GM12875 (cell line): ENCODE data around the gene SLC35A4.

Experiments used
- H3K4me3 ChIP-seq: one replicate; pipeline ENCODE4 v1.5.1; 2011; ENCODE audit warnings: low read depth, low read length, control low read depth
- CTCF ChIP-seq: IDR thresholded peaks from 2 replicates; pipeline ENCODE4 v1.5.1; 2011; ENCODE audit warnings: low read depth, mild to moderate bottlenecking, control low read depth, inconsistent platforms, low read length, moderate library complexity, borderline replicate concordance; ENCODE audit not compliant: insufficient read depth

SLC35A4 gene

DNA sequence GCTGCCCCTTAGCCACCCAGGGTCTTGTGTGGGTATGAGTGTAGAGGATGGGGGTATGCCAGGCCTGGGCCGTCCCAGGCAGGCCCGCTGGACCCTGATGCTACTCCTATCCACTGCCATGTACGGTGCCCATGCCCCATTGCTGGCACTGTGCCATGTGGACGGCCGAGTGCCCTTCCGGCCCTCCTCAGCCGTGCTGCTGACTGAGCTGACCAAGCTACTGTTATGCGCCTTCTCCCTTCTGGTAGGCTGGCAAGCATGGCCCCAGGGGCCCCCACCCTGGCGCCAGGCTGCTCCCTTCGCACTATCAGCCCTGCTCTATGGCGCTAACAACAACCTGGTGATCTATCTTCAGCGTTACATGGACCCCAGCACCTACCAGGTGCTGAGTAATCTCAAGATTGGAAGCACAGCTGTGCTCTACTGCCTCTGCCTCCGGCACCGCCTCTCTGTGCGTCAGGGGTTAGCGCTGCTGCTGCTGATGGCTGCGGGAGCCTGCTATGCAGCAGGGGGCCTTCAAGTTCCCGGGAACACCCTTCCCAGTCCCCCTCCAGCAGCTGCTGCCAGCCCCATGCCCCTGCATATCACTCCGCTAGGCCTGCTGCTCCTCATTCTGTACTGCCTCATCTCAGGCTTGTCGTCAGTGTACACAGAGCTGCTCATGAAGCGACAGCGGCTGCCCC is 2.6 kb downstream of the SLC35A4 start:
- no peak for TF ChIP-seq CTCF
- H3K4me3 ChIP-seq: no peak overlapping the region

DNA sequence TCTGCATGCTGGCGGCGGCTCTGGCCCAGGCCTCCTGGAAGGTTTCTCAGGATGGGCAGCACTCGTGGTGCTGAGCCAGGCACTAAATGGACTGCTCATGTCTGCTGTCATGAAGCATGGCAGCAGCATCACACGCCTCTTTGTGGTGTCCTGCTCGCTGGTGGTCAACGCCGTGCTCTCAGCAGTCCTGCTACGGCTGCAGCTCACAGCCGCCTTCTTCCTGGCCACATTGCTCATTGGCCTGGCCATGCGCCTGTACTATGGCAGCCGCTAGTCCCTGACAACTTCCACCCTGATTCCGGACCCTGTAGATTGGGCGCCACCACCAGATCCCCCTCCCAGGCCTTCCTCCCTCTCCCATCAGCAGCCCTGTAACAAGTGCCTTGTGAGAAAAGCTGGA is 3.2 kb downstream of the SLC35A4 start:
- no peak for TF ChIP-seq CTCF
- H3K4me3 ChIP-seq: no peak overlapping the region

GRCh38 chr5:140568443-140569063 is 3.9 kb downstream of the SLC35A4 start:
- no peak for TF ChIP-seq CTCF
- H3K4me3 ChIP-seq: no peak overlapping the region

DNA sequence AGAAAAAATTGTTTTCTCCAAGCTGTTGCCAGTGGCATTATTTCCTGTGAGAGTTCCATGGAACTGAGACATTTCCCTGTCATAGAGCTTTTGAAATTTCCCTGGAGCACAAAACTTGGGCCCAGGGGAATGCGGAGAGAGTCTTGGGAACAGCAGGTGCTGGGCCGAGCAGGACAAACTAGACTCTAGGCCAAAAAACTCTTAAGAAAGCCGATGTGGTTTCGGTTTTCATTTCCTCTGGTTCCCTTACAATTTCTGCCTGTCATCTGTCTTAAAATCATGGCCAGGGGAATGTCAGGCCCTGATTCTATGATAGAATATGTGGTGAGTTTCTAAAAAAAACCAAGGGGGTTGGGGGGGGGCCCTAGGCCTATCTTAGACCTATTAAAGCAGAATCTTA is 4.6 kb downstream of the SLC35A4 start:
- H3K4me3 ChIP-seq: no peak overlapping the region
- TF ChIP-seq CTCF: no peak

GRCh38 chr5:140570058-140570457 is 5.4 kb downstream of the SLC35A4 start:
- no peak for TF ChIP-seq CTCF
- no peak overlapping the region for H3K4me3 ChIP-seq

- no peak for TF ChIP-seq CTCF
- H3K4me3 ChIP-seq: no peak overlapping the region
Measured at GRCh38 chr5:140570488-140570887, 5.9 kb downstream of the SLC35A4 start.

- TF ChIP-seq CTCF: no peak
Measured at GRCh38 chr5:140571105-140571504, 6.5 kb downstream of the SLC35A4 start.

More at GRCh38 chr5:140571105-140571504, 6.5 kb downstream of the SLC35A4 start:
- no peak overlapping the region for H3K4me3 ChIP-seq
